GM10248 (cell line): ENCODE data around the gene PLXNA2.

Experiments
- CTCF ChIA-PET: fragments of 300-600 bp; sonication (Branson Sonifier 250); formaldehyde crosslinking; extraction: SDS; loops from one replicate; lab custom pipeline; 2021; ENCODE audit warnings: antibody characterized with exemption; lab: Yijun Ruan, JAX
- POLR2A ChIA-PET: fragments of 350-650 bp; sonication (Branson Sonifier 250); formaldehyde crosslinking; extraction: SDS; loops from one replicate; lab custom pipeline; 2020; ENCODE audit warnings: antibody characterized with exemption; lab: Yijun Ruan, JAX
- DNase-seq: peaks from one replicate; pipeline ENCODE4 v3.0.0; 2012; ENCODE audit errors: extremely low spot score
- TF ChIP-seq, protein P1 (sequence below): IDR thresholded peaks from 2 replicates; pipeline ENCODE4 v1.5.1; 2012; ENCODE audit warnings: mild to moderate bottlenecking, low read depth; ENCODE audit errors: extremely low read depth, missing control alignments, control extremely low read depth

Gene PLXNA2

DNA sequence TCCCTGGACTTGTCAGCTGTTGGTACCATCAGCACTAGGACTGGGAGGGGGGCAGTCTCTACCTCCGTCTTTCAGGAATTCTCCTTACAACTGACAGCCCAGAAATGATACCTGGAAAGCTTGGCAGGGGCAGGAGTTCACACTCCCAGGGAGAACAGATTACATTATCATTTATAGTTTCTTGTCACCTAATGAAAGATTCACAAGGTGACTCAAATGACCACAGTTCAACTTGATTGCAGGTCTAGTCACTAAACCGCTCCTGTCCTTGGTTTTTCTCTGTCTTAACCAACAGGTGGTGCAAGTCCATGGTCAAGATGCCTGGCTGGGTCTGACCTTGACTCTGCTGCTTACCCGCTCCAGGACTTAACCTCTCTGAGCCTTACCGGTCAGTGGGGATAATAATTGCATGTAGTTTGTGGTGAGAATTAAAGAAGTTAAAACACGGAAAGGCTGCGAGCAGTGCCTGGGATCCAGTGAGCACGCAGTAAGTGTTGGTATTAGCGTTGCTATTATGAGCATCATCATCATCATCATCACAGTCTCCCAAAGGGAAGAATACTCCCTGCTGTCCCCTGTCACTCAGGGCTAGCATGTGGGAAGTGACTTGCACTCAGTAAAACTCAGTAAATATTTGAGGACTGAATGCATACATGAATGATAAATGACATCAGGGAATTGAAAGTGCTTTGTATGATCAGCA lies 207.9 kb downstream of the PLXNA2 start:
- TF ChIP-seq, protein P1, sequence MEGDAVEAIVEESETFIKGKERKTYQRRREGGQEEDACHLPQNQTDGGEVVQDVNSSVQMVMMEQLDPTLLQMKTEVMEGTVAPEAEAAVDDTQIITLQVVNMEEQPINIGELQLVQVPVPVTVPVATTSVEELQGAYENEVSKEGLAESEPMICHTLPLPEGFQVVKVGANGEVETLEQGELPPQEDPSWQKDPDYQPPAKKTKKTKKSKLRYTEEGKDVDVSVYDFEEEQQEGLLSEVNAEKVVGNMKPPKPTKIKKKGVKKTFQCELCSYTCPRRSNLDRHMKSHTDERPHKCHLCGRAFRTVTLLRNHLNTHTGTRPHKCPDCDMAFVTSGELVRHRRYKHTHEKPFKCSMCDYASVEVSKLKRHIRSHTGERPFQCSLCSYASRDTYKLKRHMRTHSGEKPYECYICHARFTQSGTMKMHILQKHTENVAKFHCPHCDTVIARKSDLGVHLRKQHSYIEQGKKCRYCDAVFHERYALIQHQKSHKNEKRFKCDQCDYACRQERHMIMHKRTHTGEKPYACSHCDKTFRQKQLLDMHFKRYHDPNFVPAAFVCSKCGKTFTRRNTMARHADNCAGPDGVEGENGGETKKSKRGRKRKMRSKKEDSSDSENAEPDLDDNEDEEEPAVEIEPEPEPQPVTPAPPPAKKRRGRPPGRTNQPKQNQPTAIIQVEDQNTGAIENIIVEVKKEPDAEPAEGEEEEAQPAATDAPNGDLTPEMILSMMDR, result no peak
- CTCF ChIA-PET, result interaction anchor here (0.8 to 3.1 kb wide), 5 partner anchors 11 to 208 kb away, joined by 3 to 14 read pairs (median 3); partner anchors contain the start of gene PLXNA2
- DNase-seq, result no peak
- POLR2A ChIA-PET, result no interaction called here

- ChIA-PET CTCF (interaction anchor here (1.6 to 3.1 kb wide), 2 partner anchors 12 to 211 kb away, joined by 7 to 14 read pairs; partner anchors contain the start of gene PLXNA2), POLR2A (no interaction called here)
- DNase-seq, result no peak
- TF ChIP-seq, protein P1, result no peak
Measured at GRCh38 chr1:208034135-208034534, 210.0 kb downstream of the PLXNA2 start.

GRCh38 chr1:208033236-208033635 lies 210.9 kb downstream of the PLXNA2 start:
- CTCF ChIA-PET, result no interaction called here
- no peak for DNase-seq
- TF ChIP-seq, protein P1, result no peak
- POLR2A ChIA-PET, result no interaction called here

DNA sequence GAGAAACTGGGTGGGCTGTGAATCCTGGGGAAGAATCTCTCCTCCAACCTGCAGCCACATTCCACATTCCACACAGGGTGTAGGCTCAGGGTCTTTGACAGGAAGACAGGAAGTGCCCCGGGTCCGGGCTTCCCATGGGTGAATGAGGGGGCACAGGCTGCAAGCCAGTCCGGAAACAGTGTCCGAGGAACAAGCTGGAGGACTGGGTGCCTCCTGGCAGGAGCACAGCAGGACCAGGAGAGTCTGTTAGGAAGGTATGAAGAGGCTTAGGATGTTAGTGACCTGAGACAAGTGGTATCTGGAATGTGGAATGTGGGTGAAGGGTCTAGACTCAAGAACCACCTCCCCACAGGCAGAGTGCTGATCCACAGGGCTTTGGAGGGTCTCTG lies 212.3 kb downstream of the PLXNA2 start:
- TF ChIP-seq, protein P1, result no peak
- ChIA-PET POLR2A (no interaction called here), CTCF (interaction anchor here (1.2 to 3.5 kb wide), 3 partner anchors 10 to 213 kb away, joined by 3 to 22 read pairs (median 12); partner anchors contain the start of gene PLXNA2)
- no peak for DNase-seq

DNA sequence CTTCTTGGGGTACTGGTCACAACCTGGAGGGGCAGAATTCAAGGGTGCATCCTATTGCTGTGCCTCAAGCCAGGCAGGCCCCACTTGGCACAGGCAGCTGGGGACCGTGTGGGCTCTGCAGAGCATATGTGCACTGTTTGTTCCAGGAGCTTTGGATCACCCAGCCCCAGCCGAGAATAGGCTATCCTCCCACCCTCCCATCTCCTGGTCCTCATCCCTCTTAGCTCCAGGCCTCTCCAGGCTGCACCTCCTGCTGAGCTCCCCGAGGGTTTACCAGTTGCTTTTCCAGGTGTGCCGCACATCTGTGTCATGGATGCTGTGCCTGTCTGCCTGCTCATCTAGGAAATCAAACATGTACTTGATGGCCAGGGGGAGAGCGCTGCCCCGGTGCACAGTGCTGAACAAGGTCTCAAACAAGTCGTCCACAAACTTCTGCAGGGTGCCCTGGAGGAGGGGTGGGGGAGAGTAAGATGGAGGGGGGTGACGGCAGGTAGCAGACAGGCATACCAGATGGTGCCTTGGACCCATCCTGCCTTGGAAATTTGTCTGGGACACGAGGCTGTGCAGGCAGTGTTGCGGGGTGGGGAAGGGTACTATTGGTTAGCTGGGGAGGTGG lies 212.8 kb downstream of the PLXNA2 start:
- POLR2A ChIA-PET, result no interaction called here
- TF ChIP-seq, protein P1, result no peak
- CTCF ChIA-PET, result interaction anchor here (1.1 to 3.5 kb wide), 5 partner anchors 9 to 213 kb away, joined by 3 to 22 read pairs (median 5); partner anchors contain the start of gene PLXNA2
- no peak for DNase-seq

DNA sequence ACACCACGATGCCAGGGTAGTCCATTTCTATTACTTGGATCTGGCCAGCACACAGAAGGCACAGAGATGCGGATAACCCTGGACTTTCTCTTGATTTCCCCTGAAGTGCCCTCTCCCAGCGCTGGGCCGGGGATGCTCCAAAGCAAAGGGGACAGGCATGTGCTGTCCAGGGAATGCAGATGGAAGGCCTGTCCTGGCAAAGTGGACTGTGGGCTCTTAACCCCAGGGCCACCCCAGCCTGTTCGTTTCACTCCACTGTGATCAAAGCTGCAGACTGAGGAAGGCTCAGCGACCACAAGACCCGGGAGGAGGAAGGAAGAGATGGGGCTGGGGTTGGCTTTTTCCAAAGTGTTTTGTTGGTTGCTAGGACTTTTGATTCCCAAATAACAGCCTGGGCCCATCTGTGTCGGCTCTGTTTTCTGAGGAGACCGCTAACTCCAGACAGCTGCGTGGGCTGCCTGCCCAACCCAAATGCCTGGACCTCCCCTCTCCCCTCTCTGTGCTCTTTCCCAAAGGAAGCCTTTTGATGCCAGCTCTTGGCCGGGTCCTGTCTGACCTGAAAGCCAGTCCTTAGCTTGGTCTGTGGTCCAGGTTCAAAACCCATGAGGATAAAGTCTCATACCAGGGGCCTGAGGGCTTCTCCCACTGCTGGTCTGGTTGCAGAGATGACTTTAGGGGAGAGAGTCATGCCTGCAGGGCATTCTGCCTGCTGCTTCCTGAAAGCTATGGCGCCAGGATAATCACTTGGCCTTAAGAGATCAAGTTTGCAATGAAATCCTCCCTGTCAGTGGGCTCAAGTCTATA lies 213.7 kb downstream of the PLXNA2 start:
- no peak for DNase-seq
- POLR2A ChIA-PET, result no interaction called here

More for the DNA sequence above, 213.7 kb downstream of the PLXNA2 start:
- CTCF ChIA-PET, result interaction anchor here (1.1 to 3.5 kb wide), 5 partner anchors 8 to 214 kb away, joined by 3 to 22 read pairs (median 5); partner anchors contain the start of gene PLXNA2
- TF ChIP-seq, protein P1, result no peak
